Measurements from ENCODE around the gene MCOLN2.
"Not testable (repeated sequence)": the region's sequence is repeated elsewhere in the genome, so short reads cannot be mapped to it uniquely, and the experiment has no call there.

Gene MCOLN2

DNA sequence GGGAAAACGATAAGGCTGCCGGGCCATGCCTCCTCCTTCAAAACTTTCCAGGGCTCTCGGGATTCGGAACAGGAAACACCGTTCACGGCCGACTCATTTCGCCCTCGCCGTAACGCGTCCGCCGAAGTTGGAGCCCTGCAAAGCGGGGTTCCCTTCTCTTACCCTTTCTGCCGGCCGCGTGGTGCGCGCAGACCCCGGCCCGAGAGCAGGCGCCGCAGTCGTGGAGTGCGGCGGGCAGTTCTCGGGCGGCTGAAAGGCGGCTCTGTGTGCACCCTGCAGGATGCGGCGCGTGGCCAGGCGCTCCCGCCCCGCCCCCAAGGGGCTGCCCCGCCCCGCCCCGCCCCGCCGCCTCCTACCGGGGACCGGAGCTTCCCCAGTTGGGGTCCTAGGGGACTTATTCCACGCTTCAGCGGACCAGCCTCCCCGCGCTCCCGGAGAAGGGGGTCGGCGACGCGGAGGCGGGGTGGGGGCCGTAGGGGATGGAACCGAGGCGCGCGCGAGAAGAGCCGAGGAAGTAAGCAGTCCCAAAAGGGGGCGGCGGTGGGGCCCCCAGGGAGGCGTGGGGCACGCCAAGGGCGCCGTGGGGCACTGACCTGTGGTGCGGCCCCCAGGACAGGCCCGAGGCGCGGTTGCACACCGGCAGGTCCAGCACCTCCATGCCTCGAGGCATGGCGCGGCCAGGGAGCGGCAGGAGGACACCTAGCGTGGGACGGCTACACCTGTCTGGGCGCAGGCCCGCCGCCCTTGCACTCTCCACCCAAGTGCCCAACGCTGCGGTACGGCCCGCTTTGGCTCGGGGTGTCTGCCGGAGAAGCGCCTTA is at the start of gene MCOLN2:
Gene MCOLN2, minus strand, starts transcription at position 268 of the 821 bp plus-strand sequence. Its CDS starts 241 bp downstream, at position 27.
- DNase-seq, result peak; percentile 40 to 42

DNA sequence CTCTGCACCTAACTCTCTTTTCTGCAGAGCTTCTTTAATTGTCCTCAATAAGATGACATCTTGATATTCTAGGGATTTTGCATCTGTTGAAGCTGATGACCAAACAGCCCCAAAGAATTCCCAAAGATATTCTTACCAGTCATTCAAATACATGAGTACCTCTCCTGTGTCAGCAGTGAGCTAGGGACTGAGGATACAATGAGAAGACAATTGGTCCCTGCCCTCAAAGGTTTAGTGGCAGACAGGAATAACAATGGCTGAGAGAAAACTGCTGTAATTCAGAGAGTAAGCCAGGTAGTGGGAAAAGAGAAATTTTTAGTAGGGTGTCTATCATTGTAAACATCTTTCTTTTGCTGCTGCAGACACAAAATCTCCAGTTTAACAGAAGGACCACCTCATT is 45.5 kb upstream of the MCOLN2 start:
- DNase-seq, result no peak

DNA sequence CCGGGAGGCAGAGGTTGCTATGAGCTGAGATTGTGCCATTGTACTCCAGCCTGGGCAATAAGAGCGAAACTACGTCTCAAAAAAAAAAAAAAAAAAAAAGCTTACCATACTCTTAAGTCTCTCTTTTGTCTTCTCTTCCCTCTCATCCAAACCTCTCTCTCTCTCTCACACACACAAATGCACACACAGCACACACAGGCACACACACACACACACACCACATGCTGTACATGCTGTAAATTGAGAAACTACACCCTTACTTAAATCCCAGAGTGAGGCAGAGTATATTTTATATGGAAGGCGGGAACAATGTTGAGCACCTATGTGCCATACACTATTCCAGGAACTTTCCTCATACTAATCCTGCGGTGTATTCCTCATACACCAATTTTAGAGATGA is 44.9 kb upstream of the MCOLN2 start:
- no peak for DNase-seq

GRCh38 chr1:85033221-85033620 is 36.3 kb upstream of the MCOLN2 start:
- DNase-seq, result no peak

- no peak for DNase-seq
These were observed 33.6 kb upstream of the MCOLN2 start for GRCh38 chr1:85030536-85030935.

DNA sequence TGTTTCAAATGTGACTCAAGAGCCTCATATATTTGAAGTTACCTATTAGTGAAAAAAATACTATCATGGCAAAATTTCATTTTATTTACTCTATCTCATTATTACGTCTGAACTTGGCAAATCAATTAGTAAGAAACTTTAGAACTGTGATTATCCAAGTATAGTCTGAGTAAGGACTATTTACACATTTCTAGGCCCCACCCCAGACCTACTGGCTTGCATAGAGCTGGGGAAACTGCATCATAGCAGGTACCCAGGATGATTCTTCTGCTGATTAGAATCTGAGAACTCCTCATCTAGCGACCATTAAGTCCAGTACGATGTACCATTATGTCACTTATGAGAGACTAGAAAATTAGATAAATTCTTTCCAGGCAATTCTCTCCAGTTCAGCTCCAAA is 31.2 kb upstream of the MCOLN2 start:
- no peak for DNase-seq

- DNase-seq, result peak in 1 of 2 experiments; percentile 22
These were observed 30.5 kb upstream of the MCOLN2 start for GRCh38 chr1:85027242-85027983.

GRCh38 chr1:85025940-85026339 is 29.0 kb upstream of the MCOLN2 start:
- no peak for DNase-seq

- no peak for DNase-seq
These were observed 27.8 kb upstream of the MCOLN2 start for GRCh38 chr1:85024736-85025135.

- no peak for DNase-seq
These were observed 25.8 kb upstream of the MCOLN2 start for GRCh38 chr1:85022700-85023099.

- DNase-seq, result no peak
These were observed 23.1 kb upstream of the MCOLN2 start for GRCh38 chr1:85019994-85020393.

DNA sequence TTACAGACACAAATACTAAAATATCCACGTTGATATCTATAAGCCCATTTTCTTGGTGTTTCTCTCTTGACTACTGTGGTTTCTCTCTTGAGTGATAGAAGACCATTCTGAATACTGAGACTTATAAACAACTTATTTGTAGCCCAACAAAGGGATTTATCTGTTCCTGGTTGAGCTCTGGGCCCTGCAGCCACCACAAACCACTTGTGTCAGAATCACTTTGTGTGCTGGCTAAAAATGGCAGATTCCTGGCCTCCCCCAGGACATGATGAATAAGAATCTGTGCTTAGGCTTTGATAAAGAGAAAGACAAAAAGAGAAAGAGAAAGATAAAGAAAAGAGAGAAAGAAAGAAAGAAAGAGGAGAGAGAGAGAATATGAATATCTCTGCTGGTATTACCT is 18.9 kb upstream of the MCOLN2 start:
- DNase-seq, result no peak

GRCh38 chr1:85005641-85006040 is 8.7 kb upstream of the MCOLN2 start:
- DNase-seq, result not testable (repeated sequence)

- DNase-seq, result no peak
These were observed 4.8 kb upstream of the MCOLN2 start for GRCh38 chr1:85001742-85002141.

DNA sequence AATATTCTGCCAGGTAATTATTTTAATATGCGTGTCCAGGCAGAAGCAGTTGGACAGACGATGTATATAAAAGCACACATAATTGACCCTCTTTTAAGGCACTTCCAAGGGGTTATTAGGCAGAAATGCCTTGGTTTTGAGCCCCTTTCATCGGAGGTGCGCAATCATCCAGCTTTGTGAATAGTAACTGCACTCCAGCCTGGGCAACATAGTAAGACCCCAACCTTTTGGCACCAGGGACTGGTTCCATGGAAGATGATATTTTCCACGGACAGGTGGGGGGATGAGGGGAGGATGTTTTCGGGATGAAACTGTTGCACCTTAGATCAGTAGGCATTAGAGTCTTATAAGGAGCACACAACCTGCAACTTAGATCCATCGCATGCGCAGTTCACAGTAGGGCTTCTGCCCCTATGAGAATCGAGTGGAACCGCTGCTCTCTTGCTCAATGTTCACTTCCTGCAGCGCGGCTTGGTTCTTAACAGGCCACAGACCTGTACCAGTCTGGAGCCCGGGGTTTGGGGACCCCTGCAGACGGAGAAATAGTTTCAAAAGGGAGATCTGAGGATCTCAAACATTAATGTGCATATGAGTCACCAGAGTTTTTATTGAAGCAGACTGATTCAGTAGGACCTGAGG is 1.8 kb upstream of the MCOLN2 start:
- peak; percentile 31 to 40 for DNase-seq

DNA sequence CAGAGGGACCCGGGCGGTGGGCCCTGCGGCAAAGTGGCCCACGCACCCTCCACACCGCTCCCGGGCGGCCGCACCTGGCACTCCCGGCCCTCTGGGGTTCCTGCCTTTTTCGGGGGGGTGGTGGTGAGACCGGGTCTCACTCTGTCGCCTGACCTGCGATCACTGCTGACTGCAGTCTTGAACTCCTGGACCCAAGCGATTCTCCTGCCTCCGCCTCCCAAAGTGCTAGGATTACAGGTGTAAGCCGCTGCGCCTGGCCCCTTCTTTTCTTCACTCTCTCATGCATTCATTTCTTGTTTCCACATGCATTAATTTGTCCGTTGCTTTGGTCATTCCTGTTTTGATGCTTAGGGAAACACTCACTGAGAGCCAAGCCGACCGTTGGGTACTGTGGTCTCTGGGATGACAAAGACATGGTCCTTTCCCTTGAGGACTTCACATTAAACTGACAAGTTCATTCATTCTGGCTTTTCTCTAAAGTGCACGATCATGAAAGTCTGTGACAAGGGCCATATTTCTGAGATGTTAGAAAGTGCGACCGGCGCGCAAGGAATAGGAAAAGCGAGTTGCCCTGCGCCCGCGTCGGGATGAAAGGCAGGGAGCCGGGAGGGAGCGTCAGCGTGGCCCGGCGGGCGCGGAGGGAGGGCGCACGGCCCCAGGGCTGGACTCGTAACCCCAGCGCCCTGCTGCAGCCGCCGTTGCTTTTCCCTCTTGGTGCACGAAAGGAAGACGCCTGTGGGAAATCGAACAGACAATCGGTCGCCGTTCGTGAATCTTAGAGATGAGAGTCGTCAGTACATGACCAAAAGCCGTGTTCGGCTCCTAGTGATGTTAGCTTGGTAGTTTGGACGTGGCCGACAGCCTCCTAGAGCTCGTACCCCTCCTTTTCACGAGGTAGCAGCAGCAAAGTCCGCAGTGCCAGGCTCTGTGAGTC is 1.0 kb upstream of the MCOLN2 start:
- no peak for DNase-seq

DNA sequence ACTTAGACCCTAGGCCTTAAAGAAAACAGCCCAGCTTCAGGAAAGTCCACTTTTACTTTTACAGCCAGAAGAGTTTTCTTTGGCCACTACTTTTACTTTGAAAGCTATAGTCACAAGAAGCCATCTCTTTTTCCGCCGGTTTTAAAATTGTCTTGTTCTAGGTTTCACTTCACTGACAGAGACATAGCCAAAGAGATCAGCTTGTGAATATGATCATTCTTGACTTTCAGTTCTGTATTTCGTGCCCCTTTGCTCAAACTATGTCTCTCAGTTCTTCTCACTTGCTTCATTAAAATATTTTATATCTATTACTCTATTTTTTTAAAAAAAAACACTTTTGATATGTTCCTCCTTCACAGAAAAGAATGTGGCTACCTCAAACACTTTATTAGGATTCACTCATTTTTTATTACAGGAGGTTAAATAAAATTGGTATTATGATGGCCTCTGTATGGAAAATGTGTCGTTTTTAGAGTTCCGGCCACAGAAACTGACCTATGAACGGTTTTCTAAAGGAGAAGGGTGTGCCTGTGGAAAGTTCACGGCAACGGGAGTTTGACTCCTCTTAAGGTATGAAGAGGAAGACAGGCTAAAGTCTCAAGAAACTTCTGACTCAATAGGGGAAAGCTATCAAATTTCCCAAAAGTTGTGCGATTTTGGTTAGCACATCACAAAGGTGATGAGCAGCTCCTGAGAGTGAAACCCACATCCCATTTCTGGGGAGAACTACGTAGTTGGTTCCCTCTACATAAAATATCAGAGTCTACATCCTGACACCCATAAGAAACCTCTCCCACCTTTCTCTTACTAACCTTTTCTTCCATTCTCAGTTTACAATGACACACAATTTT is 1.2 kb downstream of the MCOLN2 start:
- DNase-seq, result no peak

- no peak for DNase-seq
These were observed 5.6 kb downstream of the MCOLN2 start for GRCh38 chr1:84991097-84991920.

DNA sequence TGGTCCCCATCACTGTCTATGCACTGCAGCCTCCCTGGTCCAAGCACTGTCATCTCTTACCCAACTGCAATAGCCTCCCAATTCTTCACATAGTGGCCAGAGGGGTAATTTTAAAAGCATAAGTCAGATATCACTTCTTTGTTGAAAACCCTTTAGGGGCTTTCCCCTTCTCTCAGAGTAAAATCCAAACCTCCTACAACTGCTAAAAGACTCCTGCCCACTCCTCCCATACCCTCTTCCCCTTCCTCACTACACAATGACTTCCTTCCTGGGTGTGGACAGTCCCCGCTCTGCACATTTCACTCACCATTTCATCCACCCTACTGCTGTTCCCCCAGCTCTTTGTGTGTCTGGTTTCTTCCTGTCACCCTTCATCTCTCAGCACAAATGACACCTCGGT is 8.3 kb downstream of the MCOLN2 start:
- DNase-seq, result no peak

- not testable (repeated sequence) for DNase-seq
These were observed 10.4 kb downstream of the MCOLN2 start for GRCh38 chr1:84986561-84986960.

- DNase-seq, result no peak
These were observed 11.5 kb downstream of the MCOLN2 start for GRCh38 chr1:84985365-84985764.
